GM18868 (cell line): ENCODE results near the gene TRIM75.
"Not testable (repeated sequence)": the region's sequence is repeated elsewhere in the genome, so short reads cannot be mapped to it uniquely, and the experiment has no call there.

Experiments used
- ATAC-seq: cut with Tn5 transposase; IDR thresholded peaks from one replicate; pipeline ENCODE4 v1.9.1; 2021; ENCODE audit warnings: mild to moderate bottlenecking, moderate library complexity; ENCODE audit not compliant: unreplicated experiment

Gene TRIM75

GRCh38 chr4:165053645-165054044, at the start of gene TRIM75:
TSS of gene TRIM75 (plus strand) at chr4:165053866. CDS start at chr4:165059148, 5,282 bp downstream.
- ATAC-seq: no peak

GRCh38 chr4:165005352-165005925, 48.2 kb upstream of the TRIM75 start:
- no peak for ATAC-seq

GRCh38 chr4:165006456-165006855, 47.2 kb upstream of the TRIM75 start:
- no peak for ATAC-seq

GRCh38 chr4:165006886-165007285, 46.8 kb upstream of the TRIM75 start:
- ATAC-seq: no peak

- ATAC-seq: peak; percentile 56
Measured at GRCh38 chr4:165009493-165010227, 44.0 kb upstream of the TRIM75 start.

GRCh38 chr4:165010487-165010886, 43.2 kb upstream of the TRIM75 start:
- no peak for ATAC-seq

- no peak for ATAC-seq
Measured at GRCh38 chr4:165010991-165011390, 42.7 kb upstream of the TRIM75 start.

- no peak for ATAC-seq
Measured at GRCh38 chr4:165011403-165011802, 42.3 kb upstream of the TRIM75 start.

- no peak for ATAC-seq
Measured at GRCh38 chr4:165013691-165014090, 40.0 kb upstream of the TRIM75 start.

GRCh38 chr4:165016971-165017370, 36.7 kb upstream of the TRIM75 start:
- no peak for ATAC-seq

- ATAC-seq: not testable (repeated sequence)
Measured at GRCh38 chr4:165019995-165020394, 33.7 kb upstream of the TRIM75 start.

GRCh38 chr4:165025782-165026181, 27.9 kb upstream of the TRIM75 start:
- not testable (repeated sequence) for ATAC-seq

- no peak for ATAC-seq
Measured at GRCh38 chr4:165027762-165028402, 25.8 kb upstream of the TRIM75 start.

GRCh38 chr4:165031436-165032211, 22.0 kb upstream of the TRIM75 start, which contains the start of gene TRIM60:
TSS of gene TRIM60 (plus strand) at chr4:165031999. CDS start at chr4:165040073, 8,074 bp downstream.
- no peak for ATAC-seq

GRCh38 chr4:165048170-165048569, 5.5 kb upstream of the TRIM75 start:
- ATAC-seq: no peak

GRCh38 chr4:165052627-165053026, 1.0 kb upstream of the TRIM75 start:
- no peak for ATAC-seq

- no peak for ATAC-seq
Measured at GRCh38 chr4:165055601-165056000, 1.9 kb downstream of the TRIM75 start.

- no peak for ATAC-seq
Measured at GRCh38 chr4:165058666-165059065, 5.0 kb downstream of the TRIM75 start.

- ATAC-seq: no peak
Measured at GRCh38 chr4:165059386-165059785, 5.7 kb downstream of the TRIM75 start.

GRCh38 chr4:165060938-165061337, 7.3 kb downstream of the TRIM75 start:
- no peak for ATAC-seq

- no peak for ATAC-seq
Measured at GRCh38 chr4:165070560-165070959, 16.9 kb downstream of the TRIM75 start.
